Erythroblast (primary cell): Measurements from ENCODE around the gene PIM3.
A peak's percentile ranks its signal among the peaks of the same experiment; 100 is the strongest.

Experiments
- DNase-seq, 2 experiments: peaks; one replicate each; lab custom pipeline; 2025; lab: John Stamatoyannopoulos, UW
- GATA1 ChIP-seq: IDR thresholded peaks from 2 replicates; pipeline ENCODE4 v1.6.1; 2011; ENCODE audit warnings: low read depth, mild to moderate bottlenecking, control low read depth, low read length, moderate library complexity
- POLR2A ChIP-seq: IDR thresholded peaks from 2 replicates; pipeline ENCODE4 v1.6.1; 2011; ENCODE audit warnings: mild to moderate bottlenecking, low read length

PIM3 gene

GRCh38 chr22:49942565-49943404 lies 17.8 kb upstream of the PIM3 start:
- peak; percentile 18 to 44 for DNase-seq

GRCh38 chr22:49943405-49943765 lies 17.2 kb upstream of the PIM3 start:
- DNase-seq: no peak
- TF ChIP-seq POLR2A: no peak
- no peak for TF ChIP-seq GATA1

More at GRCh38 chr22:49942565-49943404, 17.8 kb upstream of the PIM3 start:
- TF ChIP-seq GATA1 (no peak), POLR2A (no peak)

- no peak for DNase-seq
- no peak for TF ChIP-seq GATA1
- TF ChIP-seq POLR2A: no peak
Measured at GRCh38 chr22:49943771-49944398, 16.7 kb upstream of the PIM3 start.

GRCh38 chr22:49944399-49944891 lies 16.1 kb upstream of the PIM3 start:
- TF ChIP-seq POLR2A (no peak), GATA1 (no peak)
- no peak for DNase-seq

- DNase-seq: peak; percentile 35 to 42
Measured at GRCh38 chr22:49945042-49945794, 15.4 kb upstream of the PIM3 start.

- no peak for TF ChIP-seq POLR2A
- TF ChIP-seq GATA1: no peak
- no peak for DNase-seq
Measured at GRCh38 chr22:49946612-49947295, 13.8 kb upstream of the PIM3 start.

- no peak for DNase-seq
- TF ChIP-seq POLR2A: no peak
- no peak for TF ChIP-seq GATA1
Measured at GRCh38 chr22:49947296-49947622, 13.3 kb upstream of the PIM3 start.

GRCh38 chr22:49948116-49948957 lies 12.2 kb upstream of the PIM3 start:
- DNase-seq: no peak
- TF ChIP-seq GATA1: no peak
- no peak for TF ChIP-seq POLR2A

GRCh38 chr22:49948958-49949913 lies 11.3 kb upstream of the PIM3 start:
- TF ChIP-seq POLR2A (no peak), GATA1 (no peak)
- no peak for DNase-seq

- DNase-seq: no peak
- TF ChIP-seq GATA1 (no peak), POLR2A (no peak)
Measured at GRCh38 chr22:49949914-49950292, 10.7 kb upstream of the PIM3 start.

GRCh38 chr22:49950396-49950994 lies 10.1 kb upstream of the PIM3 start:
- TF ChIP-seq GATA1 (no peak), POLR2A (no peak)
- DNase-seq: no peak
